IPS-18a (cell line): ENCODE data around the gene WDR33.

Experiments
- H3K27ac ChIP-seq: one replicate; pipeline ENCODE4 v1.5.1; 2013; ENCODE audit warnings: low read length
- H3K27me3 ChIP-seq: one replicate; pipeline ENCODE4 v1.6.1; 2013; ENCODE audit warnings: mild to moderate bottlenecking, low read length; ENCODE audit not compliant: control insufficient read depth, insufficient read depth
- H3K36me3 ChIP-seq: one replicate; pipeline ENCODE4 v1.6.1; 2013; ENCODE audit warnings: low read depth, low read length; ENCODE audit not compliant: control insufficient read depth
- H3K4me1 ChIP-seq: one replicate; pipeline ENCODE4 v1.6.1; 2013; ENCODE audit warnings: low read depth, low read length; ENCODE audit not compliant: control insufficient read depth
- H3K4me3 ChIP-seq: one replicate; pipeline ENCODE4 v1.5.1; 2013; ENCODE audit warnings: low read length
- H3K9ac ChIP-seq: one replicate; pipeline ENCODE4 v1.6.1; 2013; ENCODE audit warnings: mild to moderate bottlenecking, low read length, moderate library complexity
- H3K9me3 ChIP-seq: one replicate; pipeline ENCODE4 v1.6.1; 2013; ENCODE audit warnings: low read depth, low read length; ENCODE audit not compliant: control insufficient read depth

The WDR33 gene

DNA sequence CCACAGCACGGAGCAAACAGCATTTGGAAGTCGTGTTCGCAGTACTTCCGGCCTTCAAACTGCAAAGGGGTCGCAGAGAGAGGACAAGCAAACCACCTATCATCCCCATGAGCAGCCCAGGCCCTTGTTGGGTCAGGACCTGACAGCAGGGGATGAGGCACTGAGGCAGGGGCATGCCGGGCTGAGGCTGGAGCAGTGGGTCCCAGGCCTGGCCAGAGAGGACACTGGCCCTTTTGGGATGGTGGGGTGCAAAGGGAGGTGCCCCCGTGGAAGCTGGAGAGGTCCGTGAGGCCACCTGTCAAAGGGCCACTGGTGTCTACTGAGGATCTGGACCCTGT lies 156.2 kb downstream of the WDR33 start:
- H3K9me3 ChIP-seq, result no peaks in the 10 kb centered on the region
- no peaks in the 10 kb centered on the region for H3K36me3 ChIP-seq
- no peaks in the 10 kb centered on the region for H3K4me1 ChIP-seq
- no peak overlapping the region for H3K9ac ChIP-seq
- no peak overlapping the region for H3K4me3 ChIP-seq
- no peak overlapping the region for H3K27ac ChIP-seq
- no peaks in the 10 kb centered on the region for H3K27me3 ChIP-seq

DNA sequence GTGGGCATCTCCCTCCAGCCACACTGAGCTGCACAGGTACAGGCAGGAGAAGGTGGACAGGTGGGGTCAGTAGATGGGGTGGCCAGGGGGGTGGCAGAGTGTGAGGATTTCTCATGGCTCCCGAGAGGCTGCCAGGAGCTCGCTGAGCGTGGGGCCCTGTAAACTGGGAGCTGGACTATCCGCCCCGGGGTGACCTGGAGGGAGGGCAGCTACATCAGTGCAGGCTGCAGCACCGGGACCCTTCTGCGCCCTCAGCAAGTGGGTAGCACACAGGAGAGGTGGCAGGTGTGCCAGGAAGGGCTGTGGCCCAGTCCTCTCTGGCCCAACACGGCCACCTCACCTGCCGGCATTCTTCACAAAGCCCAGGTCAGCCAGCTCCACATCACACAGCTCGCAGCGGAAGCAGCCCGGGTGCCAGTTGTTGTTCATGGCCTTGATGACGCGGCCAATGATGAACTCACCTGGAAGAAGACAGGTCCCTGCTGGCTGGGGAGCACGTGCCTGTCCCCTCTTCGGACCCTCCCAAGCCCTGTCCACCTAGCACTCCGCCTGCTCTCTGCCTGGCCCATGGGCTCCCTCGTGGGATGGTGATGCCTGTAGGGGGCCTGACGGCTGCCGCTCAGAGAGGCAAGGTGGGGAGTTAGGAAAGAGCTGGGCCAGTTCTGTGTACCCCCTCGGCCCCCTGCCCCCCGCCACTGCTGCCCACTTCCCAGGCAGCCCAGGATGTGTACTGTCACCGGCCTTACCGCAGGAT lies 156.7 kb downstream of the WDR33 start:
- Histone ChIP-seq H3K4me1 (no peaks in the 10 kb centered on the region), H3K4me3 (no peak overlapping the region), H3K36me3 (no peaks in the 10 kb centered on the region), H3K27me3 (no peaks in the 10 kb centered on the region), H3K9me3 (no peaks in the 10 kb centered on the region), H3K9ac (no peak overlapping the region), H3K27ac (no peak overlapping the region)

DNA sequence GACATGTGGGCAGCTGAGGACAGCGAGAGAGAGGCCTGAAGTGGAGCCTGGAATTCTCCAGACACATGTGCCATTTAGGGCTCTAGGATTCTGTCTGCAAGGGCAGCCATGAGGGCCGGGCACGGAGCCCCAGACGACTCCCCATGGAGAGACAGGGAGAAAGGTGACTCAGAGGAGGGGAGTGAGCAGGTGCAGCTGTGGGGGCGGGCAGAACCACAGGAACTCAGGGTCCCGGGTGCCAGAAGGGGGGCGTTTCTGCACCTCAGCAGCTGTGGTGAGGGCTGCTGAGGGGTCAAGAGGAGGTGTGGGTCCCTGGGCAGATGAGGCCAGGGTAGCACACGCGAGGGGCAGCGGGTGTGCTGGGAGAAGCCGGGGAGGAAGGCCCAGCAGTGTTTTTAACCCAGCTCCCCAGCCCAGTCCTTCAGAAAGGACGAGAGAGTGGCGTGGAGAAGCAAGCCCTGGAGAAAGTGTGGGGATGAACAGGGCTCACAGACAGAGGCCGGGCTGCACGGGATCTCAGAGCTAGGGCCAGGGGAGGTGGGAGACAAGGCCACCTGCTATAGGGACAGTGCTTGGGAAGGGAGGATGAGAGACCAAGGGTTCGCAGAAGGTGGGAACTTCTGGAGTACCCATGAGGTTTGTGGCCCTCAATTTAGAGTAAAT lies 157.4 kb downstream of the WDR33 start:
- no peak overlapping the region for H3K4me3 ChIP-seq
- no peak overlapping the region for H3K27ac ChIP-seq
- H3K9me3 ChIP-seq, result no peaks in the 10 kb centered on the region
- H3K9ac ChIP-seq, result no peak overlapping the region
- H3K4me1 ChIP-seq, result no peaks in the 10 kb centered on the region
- no peaks in the 10 kb centered on the region for H3K27me3 ChIP-seq
- no peaks in the 10 kb centered on the region for H3K36me3 ChIP-seq

DNA sequence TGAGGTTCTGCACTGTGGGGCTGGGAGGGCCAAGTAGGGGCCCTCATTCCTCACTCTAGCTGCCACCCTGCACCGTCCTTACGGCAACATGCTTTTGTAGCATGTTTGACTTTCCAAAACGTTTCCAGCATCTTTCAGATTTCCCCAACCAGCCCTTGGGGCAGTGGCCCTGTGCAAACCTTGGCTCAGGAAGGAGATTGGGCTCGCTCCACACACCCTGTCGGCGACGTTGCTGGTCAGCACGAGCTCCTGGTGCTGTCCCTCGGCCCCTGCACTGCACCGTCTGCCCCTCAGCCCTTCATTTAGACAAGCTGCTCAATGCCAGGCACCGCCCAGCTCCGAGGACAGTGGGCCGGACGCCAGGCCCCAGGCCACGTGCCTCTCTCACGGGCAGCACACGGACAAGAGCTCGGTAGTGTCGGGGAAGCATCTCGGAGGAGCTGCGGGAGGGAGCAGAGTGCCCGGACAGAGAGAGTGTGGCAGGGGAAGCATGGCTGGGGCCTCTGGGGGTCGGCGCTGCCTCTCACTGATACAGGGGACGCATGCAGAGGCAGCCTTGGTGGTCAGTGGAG lies 158.1 kb downstream of the WDR33 start:
- H3K9ac ChIP-seq, result no peak overlapping the region
- H3K27ac ChIP-seq, result no peak overlapping the region
- H3K4me3 ChIP-seq, result no peak overlapping the region
- H3K36me3 ChIP-seq, result no peaks in the 10 kb centered on the region
- no peaks in the 10 kb centered on the region for H3K27me3 ChIP-seq
- H3K4me1 ChIP-seq, result no peaks in the 10 kb centered on the region
- no peaks in the 10 kb centered on the region for H3K9me3 ChIP-seq

DNA sequence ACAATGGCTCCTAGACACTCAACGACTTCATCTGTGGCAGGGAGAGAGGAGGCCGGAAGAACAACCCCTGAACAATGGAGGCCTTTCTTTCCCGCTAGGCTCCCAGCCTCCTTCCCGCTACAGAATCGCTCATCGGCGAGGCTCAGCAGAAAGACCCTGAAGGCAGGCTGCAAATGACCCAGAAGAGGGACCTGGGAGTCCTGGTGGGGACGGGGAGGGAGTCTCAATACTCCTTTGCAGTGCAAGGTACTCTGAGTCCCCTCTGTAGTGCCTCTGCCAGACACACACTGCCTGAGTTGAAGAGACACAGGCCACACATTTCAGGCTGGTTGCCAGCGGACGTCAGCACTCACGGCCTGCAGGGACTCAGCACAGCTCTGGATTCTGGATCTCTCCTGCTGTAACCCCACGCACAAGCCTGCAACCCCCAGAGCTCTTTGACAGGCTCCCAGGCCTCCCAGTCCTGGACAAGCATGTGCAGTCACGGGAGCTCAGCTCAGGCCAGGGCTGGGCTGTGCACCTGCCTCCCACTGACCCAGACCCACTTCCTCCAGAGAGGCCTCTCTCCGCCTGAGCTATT lies 158.9 kb downstream of the WDR33 start:
- no peak overlapping the region for H3K9ac ChIP-seq
- H3K9me3 ChIP-seq, result no peaks in the 10 kb centered on the region
- no peak overlapping the region for H3K27ac ChIP-seq

DNA sequence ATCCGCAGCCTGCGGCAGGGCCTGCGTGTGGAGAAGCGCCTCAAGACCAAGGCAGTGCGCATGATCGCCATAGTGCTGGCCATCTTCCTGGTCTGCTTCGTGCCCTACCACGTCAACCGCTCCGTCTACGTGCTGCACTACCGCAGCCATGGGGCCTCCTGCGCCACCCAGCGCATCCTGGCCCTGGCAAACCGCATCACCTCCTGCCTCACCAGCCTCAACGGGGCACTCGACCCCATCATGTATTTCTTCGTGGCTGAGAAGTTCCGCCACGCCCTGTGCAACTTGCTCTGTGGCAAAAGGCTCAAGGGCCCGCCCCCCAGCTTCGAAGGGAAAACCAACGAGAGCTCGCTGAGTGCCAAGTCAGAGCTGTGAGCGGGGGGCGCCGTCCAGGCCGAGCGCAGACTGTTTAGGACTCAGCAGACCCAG lies 159.6 kb downstream of the WDR33 start:
- Histone ChIP-seq H3K9me3 (no peaks in the 10 kb centered on the region), H3K4me1 (no peaks in the 10 kb centered on the region), H3K27ac (no peak overlapping the region), H3K36me3 (no peaks in the 10 kb centered on the region), H3K9ac (no peak overlapping the region), H3K4me3 (no peak overlapping the region), H3K27me3 (no peaks in the 10 kb centered on the region)

More for the DNA sequence above, 158.9 kb downstream of the WDR33 start:
- H3K4me1 ChIP-seq, result no peaks in the 10 kb centered on the region
- H3K27me3 ChIP-seq, result no peaks in the 10 kb centered on the region
- no peaks in the 10 kb centered on the region for H3K36me3 ChIP-seq
- no peak overlapping the region for H3K4me3 ChIP-seq
